Measurements from ENCODE around the gene UPP1.

GRCh38 chr7:48087349-48087748, 1.7 kb upstream of the UPP1 start:
- TF ChIP-seq CTCF (IDR thresholded peaks at IDR 0.05) (no peak), JUNB (IDR thresholded peaks at IDR 0.05) (no peak), SREBF2 (IDR thresholded peaks at IDR 0.05) (no peak), E2F6 (IDR thresholded peaks at IDR 0.05; ENCODE audit: borderline replicate concordance, low read depth) (no peak), MYC (IDR thresholded peaks at IDR 0.05; ENCODE audit: borderline replicate concordance, low read length) (no peak), CEBPB (IDR thresholded peaks at IDR 0.05) (no peak)
- TF ChIP-seq, protein P1, sequence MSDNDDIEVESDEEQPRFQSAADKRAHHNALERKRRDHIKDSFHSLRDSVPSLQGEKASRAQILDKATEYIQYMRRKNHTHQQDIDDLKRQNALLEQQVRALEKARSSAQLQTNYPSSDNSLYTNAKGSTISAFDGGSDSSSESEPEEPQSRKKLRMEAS (IDR thresholded peaks at IDR 0.05) = no peak

Data from A549 (cell line).